IPS-NIHi11 (cell line): Measurements from ENCODE around the gene MAP1A.
"Not testable (repeated sequence)": the region's sequence is repeated elsewhere in the genome, so short reads cannot be mapped to it uniquely, and the experiment has no call there.

Source experiments
- DNase-seq: peaks from one replicate; pipeline ENCODE4 v3.0.0; 2012; ENCODE audit warnings: mixed read lengths, low spot score

Gene MAP1A

DNA sequence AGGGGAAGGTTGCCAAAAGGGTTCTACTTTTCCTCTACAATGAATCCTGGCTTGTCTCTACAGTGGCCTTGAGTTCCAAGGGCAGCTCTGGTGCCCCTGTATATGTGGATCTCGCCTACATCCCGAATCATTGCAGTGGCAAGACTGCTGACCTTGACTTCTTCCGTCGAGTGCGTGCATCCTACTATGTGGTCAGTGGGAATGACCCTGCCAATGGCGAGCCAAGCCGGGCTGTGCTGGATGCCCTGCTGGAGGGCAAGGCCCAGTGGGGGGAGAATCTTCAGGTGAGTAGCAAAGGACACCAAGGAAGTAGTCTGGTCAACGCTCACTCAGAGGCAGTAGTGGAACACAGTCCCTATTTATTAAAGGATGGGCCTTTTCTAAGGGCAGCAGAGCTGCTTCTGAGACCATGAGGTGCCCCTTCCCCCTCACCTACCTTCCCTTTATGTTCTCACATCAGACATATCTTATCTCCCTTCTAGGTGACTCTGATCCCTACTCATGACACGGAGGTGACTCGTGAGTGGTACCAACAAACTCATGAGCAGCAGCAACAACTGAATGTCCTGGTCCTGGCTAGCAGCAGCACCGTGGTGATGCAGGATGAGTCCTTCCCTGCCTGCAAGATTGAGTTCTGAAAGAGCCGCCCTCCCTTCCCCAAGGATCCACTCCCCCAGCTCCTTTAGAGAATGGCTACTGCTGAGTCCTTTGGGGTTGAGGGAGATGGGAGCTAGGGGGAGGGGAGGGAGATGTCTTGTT lies 12.4 kb downstream of the MAP1A start:
- no peak for DNase-seq

DNA sequence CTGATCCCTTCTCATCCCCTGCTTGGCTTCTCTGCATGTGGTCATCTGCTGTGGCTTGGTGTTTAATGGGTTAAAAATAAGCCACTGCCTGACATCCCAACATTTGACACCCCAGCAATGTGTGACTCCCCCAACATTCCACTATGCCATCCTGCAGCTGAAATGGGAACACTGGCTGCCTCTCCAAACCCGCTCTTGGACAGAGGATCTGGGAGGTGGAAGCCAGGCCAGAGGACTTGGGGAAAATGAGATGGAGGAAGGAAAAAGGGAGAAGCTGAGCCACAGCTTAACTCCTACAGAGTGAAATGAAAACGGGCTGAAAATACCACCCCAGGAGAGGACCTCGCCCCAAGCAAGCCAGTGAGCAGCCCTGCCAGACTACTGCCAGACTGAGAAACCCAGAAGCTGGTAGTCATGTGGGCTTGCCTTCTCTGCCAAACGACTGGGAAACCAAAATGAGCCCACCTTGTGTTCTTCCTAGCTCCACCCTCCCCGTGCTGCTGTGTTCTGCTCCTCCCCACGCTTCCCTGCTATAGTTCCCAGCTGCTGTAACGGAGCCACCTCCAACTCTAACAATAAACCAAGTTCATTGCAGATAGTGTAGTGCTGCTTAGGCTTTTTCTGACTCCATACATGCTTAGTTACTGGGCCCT lies 13.7 kb downstream of the MAP1A start:
- DNase-seq, result peak; percentile 66

DNA sequence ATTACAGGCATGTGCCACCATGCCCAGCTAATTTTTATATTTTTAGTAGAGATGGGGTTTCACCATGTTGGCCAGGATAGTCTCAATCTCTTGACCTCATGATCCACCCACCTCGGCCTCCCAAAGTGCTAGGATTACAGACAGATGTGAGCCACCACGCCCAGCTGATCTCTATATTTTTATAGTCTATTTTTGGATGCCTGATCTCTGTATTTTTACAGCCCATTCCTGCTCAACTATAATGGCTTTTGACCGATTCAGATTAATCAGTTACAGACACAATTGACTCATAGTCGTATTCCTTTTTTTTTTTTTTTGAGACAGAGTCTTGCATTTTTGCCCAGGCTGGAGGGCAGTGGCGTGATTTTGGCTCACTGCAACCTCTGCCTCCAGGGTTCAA lies 15.4 kb downstream of the MAP1A start:
- DNase-seq, result not testable (repeated sequence)

DNA sequence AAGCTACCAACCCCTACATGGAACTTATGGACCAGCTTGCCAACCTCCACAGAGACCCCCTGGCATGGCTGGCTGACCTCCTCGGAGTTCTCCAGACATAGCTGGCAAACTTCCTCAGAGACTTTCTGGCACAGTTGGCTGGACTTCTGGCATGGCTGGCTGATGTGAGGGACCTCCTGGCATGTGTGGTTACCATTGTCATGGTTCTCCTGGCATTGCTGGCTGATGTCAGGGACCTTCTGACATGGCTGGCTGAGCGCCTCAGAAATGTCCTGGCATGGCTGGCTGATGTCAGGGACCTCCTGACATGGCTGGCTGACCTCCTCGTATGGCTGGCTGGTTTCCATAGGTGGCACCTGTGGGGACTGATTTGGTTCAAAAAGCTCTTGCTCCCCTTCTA lies 17.5 kb downstream of the MAP1A start:
- no peak for DNase-seq

DNA sequence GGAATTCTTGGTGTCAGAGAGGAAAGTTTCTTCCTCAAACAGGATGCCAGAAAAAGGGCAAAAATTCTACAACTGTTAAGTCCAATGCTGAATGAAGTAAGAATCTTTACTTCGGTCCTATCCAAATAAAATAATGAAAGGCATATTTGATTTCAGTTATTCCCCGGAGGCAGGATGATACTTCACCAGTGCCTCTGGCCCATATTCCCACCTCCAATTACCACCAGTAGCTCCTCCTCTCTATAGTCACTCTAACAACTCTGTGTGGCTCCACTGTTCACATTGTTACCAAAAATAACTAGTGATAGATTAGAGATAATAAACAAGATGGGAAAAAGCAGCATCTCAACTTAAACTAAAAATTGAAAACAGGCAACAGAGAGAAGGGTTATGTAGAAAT lies 20.7 kb downstream of the MAP1A start:
- DNase-seq, result no peak

DNA sequence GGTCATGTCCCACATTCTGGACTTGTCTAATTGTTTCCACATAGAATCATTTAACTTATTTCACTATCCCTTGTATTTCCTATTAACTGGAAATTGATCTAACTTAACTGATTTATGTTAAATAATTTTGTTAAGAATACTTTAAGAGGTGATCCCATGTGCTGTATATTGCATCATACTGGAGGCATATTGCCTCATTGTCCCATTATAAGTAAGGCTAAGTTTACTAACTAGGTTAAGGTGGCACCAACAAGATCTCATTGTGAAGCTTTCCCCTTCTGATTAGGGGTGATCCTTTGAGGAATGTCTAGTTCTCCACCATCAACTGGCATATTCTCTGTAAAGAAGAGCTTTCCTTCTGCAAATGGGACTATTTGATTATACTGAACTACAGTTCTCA lies 24.4 kb downstream of the MAP1A start:
- DNase-seq, result no peak

DNA sequence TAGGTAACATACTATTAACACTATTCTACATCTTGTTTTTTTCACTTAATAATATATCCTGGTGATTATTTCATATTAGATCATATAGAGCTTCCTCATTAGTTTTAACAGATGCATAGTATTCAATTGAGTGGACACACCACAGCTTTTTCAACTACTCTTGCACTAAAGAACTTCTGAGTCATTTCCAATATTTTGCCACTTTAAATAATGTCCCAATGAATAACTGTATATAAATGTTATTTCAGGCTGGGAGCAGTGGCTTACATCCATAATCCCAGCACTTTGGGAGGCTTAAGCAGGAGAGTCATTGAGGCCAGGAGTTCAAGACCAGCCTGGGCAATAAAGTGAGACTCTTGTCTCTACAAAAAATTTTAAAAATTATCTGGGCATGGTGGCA lies 26.9 kb downstream of the MAP1A start:
- DNase-seq, result no peak

DNA sequence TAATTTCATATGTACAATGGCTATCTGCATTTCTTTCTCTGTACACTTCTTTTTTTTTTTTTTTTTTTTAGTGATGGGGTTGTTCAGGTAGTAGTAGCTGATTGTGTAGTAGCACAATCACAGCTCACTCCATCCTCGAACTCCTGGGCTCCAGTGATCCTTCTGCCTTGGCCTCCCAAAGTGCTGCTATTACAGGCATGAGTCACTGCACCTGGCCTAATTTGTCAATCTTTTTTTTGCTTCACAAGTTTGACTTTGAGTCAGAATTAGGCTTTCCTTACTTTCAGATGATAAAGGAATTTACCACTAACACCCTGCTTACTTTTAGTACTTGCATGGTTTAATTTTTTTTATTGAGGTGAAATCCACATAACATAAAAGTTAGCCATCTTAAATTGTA lies 28.0 kb downstream of the MAP1A start:
- no peak for DNase-seq

DNA sequence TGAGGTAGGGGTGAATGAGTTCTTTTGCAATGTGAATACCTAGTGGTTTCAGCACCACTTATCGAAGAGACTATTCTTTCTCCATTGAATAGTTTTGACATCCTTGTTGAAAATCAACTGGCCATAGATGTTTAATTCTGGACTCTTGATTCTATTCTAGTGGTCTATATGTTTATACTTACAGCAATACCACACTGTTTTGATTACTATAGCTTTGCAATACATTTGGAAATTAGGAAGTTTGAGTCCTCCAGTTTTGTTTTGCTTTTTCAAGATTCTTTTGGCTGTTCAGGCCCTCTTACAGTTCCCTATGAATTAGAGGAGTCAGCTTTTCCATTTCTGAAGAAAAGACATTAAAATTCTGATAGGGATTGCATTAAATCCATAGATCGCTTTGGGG lies 30.1 kb downstream of the MAP1A start:
- DNase-seq, result no peak

DNA sequence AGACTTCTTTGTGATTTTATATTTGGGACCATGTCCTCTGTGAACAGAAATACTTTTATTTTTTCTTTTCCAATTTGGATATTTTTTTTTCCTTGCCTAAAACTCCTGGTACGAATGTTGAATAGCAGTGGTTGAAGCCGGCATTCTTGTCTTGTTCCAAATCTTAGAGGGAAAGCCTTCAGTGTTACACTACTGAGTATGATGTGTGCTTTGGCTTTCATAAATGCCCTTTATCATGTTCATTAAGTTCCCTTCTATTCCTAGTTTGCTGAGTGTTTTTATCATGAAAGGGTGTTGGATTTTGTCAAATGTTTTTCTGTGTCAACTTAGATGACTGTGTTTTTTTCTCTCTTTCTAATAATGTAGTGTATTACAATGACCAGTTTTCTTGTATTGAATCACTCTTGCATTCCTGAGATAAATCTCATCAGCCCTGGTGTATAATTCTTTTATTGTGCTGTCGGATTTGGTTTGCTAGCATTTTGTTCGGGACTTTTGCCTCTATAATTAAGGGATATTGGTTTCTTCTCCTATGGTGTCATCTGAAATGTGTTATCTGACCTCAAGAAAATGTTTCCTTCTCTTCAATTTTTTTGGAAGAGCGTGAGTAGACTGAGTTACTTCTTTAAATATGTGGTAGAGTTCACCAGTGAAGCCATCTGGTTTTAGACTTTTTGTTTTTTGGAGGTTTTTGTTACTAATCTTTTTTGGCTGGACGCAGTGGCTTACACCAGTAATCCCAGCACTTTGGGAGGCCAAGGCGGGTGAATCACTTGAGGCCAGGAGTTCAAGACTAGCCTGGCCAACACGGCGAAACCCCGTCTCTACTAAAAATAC lies 33.3 kb downstream of the MAP1A start:
- DNase-seq, result no peak

DNA sequence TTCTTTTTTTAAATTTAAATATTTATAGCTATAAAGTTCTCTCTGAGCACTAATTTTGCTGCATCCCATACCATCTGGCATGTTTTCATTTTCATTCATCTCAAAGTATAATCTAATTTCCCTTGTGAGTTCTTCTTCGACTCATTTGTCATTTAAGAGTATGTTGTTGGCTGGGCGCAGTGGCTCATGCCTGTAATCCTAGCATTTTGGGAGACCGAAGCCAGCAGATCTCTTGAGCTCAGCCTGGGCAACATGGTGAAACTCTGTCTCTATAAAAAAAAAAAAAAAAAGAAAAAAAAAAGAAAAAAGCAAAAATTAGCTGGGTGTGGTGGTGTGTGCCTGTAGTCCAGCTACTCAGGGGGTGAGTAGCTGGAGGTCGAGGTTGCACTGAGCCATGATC lies 34.8 kb downstream of the MAP1A start:
- no peak for DNase-seq

DNA sequence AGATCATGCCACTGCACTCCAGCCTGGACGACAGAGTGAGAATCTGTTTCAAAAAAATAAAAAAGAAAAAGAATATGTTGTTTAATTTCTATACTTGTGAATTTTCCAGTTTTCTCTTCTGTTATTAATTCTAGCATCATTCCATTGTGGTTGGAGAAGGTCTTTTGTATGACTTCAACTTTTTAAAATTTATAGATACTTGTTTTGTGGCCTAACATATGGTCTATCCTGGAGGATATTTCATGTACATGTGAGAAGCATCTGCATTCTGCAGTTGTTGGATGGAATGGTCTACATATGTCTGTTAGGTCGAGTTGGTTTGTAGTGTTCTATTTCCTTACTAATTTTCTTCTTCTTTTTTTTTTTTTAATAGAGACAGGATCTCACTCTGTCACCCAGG lies 35.6 kb downstream of the MAP1A start:
- DNase-seq, result no peak

DNA sequence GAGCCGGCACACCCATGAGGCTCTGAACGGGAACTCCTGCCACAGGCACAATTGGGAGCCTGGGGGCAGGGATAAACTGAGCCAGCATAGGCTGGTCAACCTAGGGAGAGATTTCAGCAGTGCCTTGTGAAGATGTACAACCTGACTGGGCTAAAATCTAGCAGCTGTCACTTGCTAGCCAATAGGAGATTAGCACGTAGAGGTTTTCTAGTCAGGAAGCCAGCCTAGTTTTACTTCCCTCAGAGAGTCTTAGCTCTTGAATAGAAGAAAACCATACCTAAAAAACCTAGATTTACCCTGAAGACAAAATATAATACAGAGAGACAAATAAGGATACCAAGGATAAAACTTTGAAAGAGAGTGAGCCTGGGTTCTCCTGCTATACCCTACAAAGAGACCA lies 45.3 kb downstream of the MAP1A start:
- not testable (repeated sequence) for DNase-seq

DNA sequence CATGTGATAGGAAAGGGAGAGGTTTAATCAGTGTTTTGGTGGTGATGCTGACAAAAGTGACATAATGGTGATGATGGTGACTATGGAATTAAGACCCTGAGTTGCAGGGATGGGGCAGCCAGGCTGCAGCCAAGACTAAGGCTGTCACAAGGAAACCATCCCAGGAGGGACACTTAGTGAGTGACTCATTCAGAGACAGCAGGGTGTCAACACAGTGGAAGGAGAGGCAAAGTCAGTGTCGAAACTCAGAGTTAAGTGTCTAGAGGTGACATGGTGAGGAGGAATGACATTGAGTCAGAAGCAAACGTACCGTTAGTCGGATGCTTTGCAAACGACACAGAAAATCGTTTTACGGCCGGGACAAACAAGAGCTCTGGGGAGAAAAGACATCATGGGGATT lies 46.4 kb downstream of the MAP1A start:
- DNase-seq, result not testable (repeated sequence)

DNA sequence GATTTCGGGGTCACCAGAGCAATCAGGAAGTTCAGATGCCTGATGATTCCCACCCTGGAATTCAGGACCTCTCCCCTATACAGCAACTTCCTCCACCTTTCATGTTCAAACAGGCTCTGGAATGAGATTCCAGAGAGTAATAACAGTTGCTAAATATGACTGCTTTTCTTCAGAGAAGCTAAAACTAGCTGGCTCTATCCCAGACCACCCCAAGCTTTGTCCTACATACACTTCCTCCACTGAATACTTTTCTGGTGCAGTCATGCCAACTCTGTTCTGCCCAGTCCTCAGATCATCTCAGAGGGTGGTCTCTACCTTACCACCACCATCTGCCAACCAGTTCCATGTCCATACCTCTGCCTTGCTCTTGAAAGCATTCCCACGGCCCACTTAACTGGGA lies 49.2 kb downstream of the MAP1A start:
- DNase-seq, result not testable (repeated sequence)

DNA sequence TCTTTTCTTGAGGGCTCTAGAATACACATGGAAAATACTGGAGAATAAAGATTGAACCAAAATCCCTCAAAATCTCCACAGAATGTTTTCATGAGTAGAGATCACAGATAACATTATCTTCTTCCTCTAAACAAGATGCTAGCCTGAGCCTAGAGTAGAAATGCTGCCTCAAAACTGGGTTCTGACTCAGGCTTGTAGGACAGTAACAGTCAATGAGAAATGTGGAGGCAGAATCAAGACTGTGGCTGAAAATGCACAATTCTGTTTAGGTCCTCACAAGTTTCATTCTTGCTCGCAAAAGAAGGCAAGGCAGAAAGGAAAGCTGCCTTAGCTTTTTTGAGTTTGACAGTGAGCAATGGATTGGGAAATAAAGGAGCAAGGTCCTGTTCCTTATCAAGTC lies 57.2 kb downstream of the MAP1A start:
- DNase-seq, result not testable (repeated sequence)
